Sigmoid colon (tissue), 7 donors: Measurements from ENCODE around the gene LTBP1. TPM values are rescaled to one million over a fixed set of nuclear protein-coding genes. Genes with fewer than 3 reads are reported as not detected.

Experiments
- DNase-seq: peaks from one replicate; pipeline ENCODE4 v3.0.0-alpha.2; 2019
- H3K27ac ChIP-seq, 4 donors: fragments of 200-600 bp; sonication (generic); one replicate each; pipeline ENCODE4 v1.5.1; 2016 to 2019; ENCODE audit warnings: mild to moderate bottlenecking in 1 of 4
- H3K27me3 ChIP-seq, 3 donors: fragments of 200-600 bp; sonication (generic); one replicate each; pipeline ENCODE4 v1.5.1; 2019; ENCODE audit warnings: mild to moderate bottlenecking in 1 of 3
- H3K36me3 ChIP-seq, 4 donors: fragments of 200-600 bp; sonication (generic); one replicate each; pipeline ENCODE4 v1.5.1; 2016 to 2019
- H3K4me1 ChIP-seq, 4 donors: fragments of 200-600 bp; sonication (generic); one replicate each; pipeline ENCODE4 v1.5.1; 2017 to 2019
- H3K4me3 ChIP-seq, 4 donors: fragments of 200-600 bp; sonication (generic); one replicate each; pipeline ENCODE4 v1.5.1; 2017 to 2019; ENCODE audit warnings: mild to moderate bottlenecking in 2 of 4, moderate library complexity in 1 of 4
- H3K9me3 ChIP-seq, 4 donors: fragments of 200-600 bp in 3 of 4; sonication (generic) in 3 of 4; one replicate each; pipeline versions ENCODE4 v1.5.1 to v1.6.1; 2013 to 2019
- CTCF ChIP-seq, 4 experiments: fragments of 450-650 bp in 3 of 4; fragments of 200-600 bp in 1 of 4; IDR thresholded peaks; one replicate each; pipeline ENCODE4 v1.5.1; 2016 to 2019; ENCODE audit warnings: antibody characterized with exemption in 4 of 4, mild to moderate bottlenecking in 3 of 4, moderate library complexity in 2 of 4
- EP300 ChIP-seq, 4 donors: sonication (generic); formaldehyde crosslinking; IDR thresholded peaks; one replicate each; pipeline ENCODE4 v1.6.1; 2017; ENCODE audit warnings: antibody characterized with exemption in 4 of 4
- POLR2A ChIP-seq, 2 donors: fragments of 450-650 bp; IDR thresholded peaks; one replicate each; pipeline ENCODE4 v1.6.1; 2016; ENCODE audit warnings: antibody characterized with exemption in 2 of 2, mild to moderate bottlenecking in 2 of 2, moderate library complexity in 2 of 2
- POLR2AphosphoS5 ChIP-seq, 4 donors: sonication (generic); formaldehyde crosslinking; IDR thresholded peaks; one replicate each; pipeline ENCODE4 v1.6.1; 2017; ENCODE audit warnings: antibody characterized with exemption in 4 of 4
- WGBS, 2 donors: extraction: QIAGEN DNeasy Blood & Tissue Kit; methylation state at CpG; one replicate each; pipeline ENCODE4 v1.1.7; 2013; 5-methylcytosine and 5-hydroxymethylcytosine counted together
- intact Hi-C: fragments of 100-400 bp; cut with DNase I; formaldehyde crosslinking; loops from one replicate; pipeline ENCODE4 v1.15.1; 2023
- polyA plus RNA-seq, 3 donors: library from polyadenylated mRNA; stranded (reverse); fragments of 200-250 nt; gene quantifications; one replicate each; pipeline ENCODE4 v1.2.3, GENCODE V29; 2013
- total RNA-seq, 4 donors: library from RNA; depleted of rRNA; stranded (reverse); fragments of >200 nt; gene quantifications; one replicate each; pipeline ENCODE4 v1.1.0, GENCODE V29; 2016
- donor health status: healthy with polysubstance abuse.
- donor health status: Bipolar disorder and iron deficiency.
- donor health status: healthy.

Gene LTBP1
- total and polyA plus RNA-seq, 7 donors, result 3.0 to 102 (median 34.2) TPM

GRCh38 chr2:32960238-32960637 lies 13.5 kb downstream of the LTBP1 start:
- Histone ChIP-seq H3K4me3 (no peak overlapping the region), H3K27me3 (no peaks in the 10 kb centered on the region), H3K4me1 (peaks cover 0 to 5% (median 2%) of the 10 kb centered on the region in 4 donors), H3K27ac (no peak overlapping the region), H3K9me3 (no peaks in the 10 kb centered on the region), H3K36me3 (no peaks in the 10 kb centered on the region)
- DNase-seq, result no peak
- intact Hi-C loops, result no loop called here
- no peak for TF ChIP-seq EP300 (IDR thresholded peaks at IDR 0.05)
- TF ChIP-seq POLR2A (IDR thresholded peaks at IDR 0.05), result no peak
- TF ChIP-seq CTCF (IDR thresholded peaks at IDR 0.05), result no peak
- no peak for TF ChIP-seq POLR2AphosphoS5 (IDR thresholded peaks at IDR 0.05)
- WGBS, 2 donors, result 96 to 98% methylated on average over 1 of the region's 1 CpG

GRCh38 chr2:32960647-32961403 lies 14.1 kb downstream of the LTBP1 start:
- no peak for DNase-seq
- intact Hi-C loops, result no loop called here
- Histone ChIP-seq H3K27me3 (no peaks in the 10 kb centered on the region), H3K4me1 (peaks cover 0 to 8% (median 2%) of the 10 kb centered on the region in 4 donors), H3K9me3 (no peaks in the 10 kb centered on the region), H3K27ac (no peak overlapping the region), H3K4me3 (no peak overlapping the region), H3K36me3 (no peaks in the 10 kb centered on the region)
- WGBS, 2 donors, result 92 to 95% methylated on average over 9 of the region's 9 CpGs
- TF ChIP-seq POLR2A (IDR thresholded peaks at IDR 0.05) (no peak), CTCF (IDR thresholded peaks at IDR 0.05) (no peak), EP300 (IDR thresholded peaks at IDR 0.05) (no peak), POLR2AphosphoS5 (IDR thresholded peaks at IDR 0.05) (no peak)

GRCh38 chr2:32962690-32963089 lies 15.9 kb downstream of the LTBP1 start:
- TF ChIP-seq POLR2A (IDR thresholded peaks at IDR 0.05) (no peak), POLR2AphosphoS5 (IDR thresholded peaks at IDR 0.05) (no peak), CTCF (IDR thresholded peaks at IDR 0.05) (no peak)
- Histone ChIP-seq H3K9me3 (no peaks in the 10 kb centered on the region), H3K27me3 (no peaks in the 10 kb centered on the region), H3K4me1 (peaks cover 0 to 22% (median 4%) of the 10 kb centered on the region in 4 donors), H3K4me3 (no peak overlapping the region), H3K27ac (no peak overlapping the region), H3K36me3 (no peaks in the 10 kb centered on the region)
- 86 to 90% methylated on average over 3 of the region's 3 CpGs for WGBS, 2 donors
- intact Hi-C loops, result no loop called here
- DNase-seq, result no peak

- Histone ChIP-seq H3K4me3 (no peak overlapping the region), H3K4me1 (peaks cover 0 to 19% (median 2%) of the 10 kb centered on the region in 4 donors), H3K9me3 (no peaks in the 10 kb centered on the region), H3K36me3 (no peaks in the 10 kb centered on the region), H3K27ac (no peak overlapping the region), H3K27me3 (no peaks in the 10 kb centered on the region)
- TF ChIP-seq POLR2AphosphoS5 (IDR thresholded peaks at IDR 0.05), result no peak
- no peak for TF ChIP-seq POLR2A (IDR thresholded peaks at IDR 0.05)
- no peak for TF ChIP-seq EP300 (IDR thresholded peaks at IDR 0.05)
- no peak for TF ChIP-seq CTCF (IDR thresholded peaks at IDR 0.05)
- intact Hi-C loops, result no loop called here
- WGBS, 2 donors, result 90 to 96% methylated on average over 3 of the region's 3 CpGs
- no peak for DNase-seq
Observed at GRCh38 chr2:32963941-32964340, 17.2 kb downstream of the LTBP1 start.
